CD4-positive, CD25-positive, alpha-beta regulatory T cell (primary cell): ENCODE results near the gene EXOC3. TPM values are rescaled to one million over a fixed set of nuclear protein-coding genes. Genes with fewer than 3 reads are reported as not detected.
"Not testable (repeated sequence)": the region's sequence is repeated elsewhere in the genome, so short reads cannot be mapped to it uniquely, and the experiment has no call there.

Experiments used
- ATAC-seq, 2 donors: fragments of 150-1000 bp; cut with Tn5 transposase; one replicate each; pipeline ENCODE4 v1.10.0; 2021; ENCODE audit warnings: low read depth in 2 of 2, moderate number of reproducible peaks in 2 of 2, moderate library complexity in 1 of 2
- DNase-seq, 3 donors: peaks; one replicate each; pipeline versions ENCODE4 v3.0.0 to v3.0.0-alpha.2; 2012 to 2022; ENCODE audit warnings: mixed read lengths in 1 of 3
- H3K27ac ChIP-seq: one replicate; pipeline ENCODE4 v1.7.0; 2013; ENCODE audit warnings: mild to moderate bottlenecking, low read length; ENCODE audit not compliant: insufficient read depth, poor library complexity, severe bottlenecking
- H3K27me3 ChIP-seq: one replicate; pipeline ENCODE4 v1.7.0; 2013; ENCODE audit warnings: low read length; ENCODE audit not compliant: control insufficient read depth, insufficient read depth
- H3K36me3 ChIP-seq: one replicate; pipeline ENCODE4 v1.7.0; 2013; ENCODE audit warnings: mild to moderate bottlenecking, low read length, moderate library complexity; ENCODE audit not compliant: control insufficient read depth, insufficient read depth
- H3K4me1 ChIP-seq: 2 replicates; pipeline ENCODE4 v1.7.0; 2013; ENCODE audit warnings: mild to moderate bottlenecking, low read length; ENCODE audit not compliant: insufficient read depth, control insufficient read depth, poor library complexity, severe bottlenecking
- H3K4me3 ChIP-seq: one replicate; pipeline ENCODE4 v1.7.0; 2013; ENCODE audit warnings: low read depth, mild to moderate bottlenecking, low read length, moderate library complexity
- H3K9me3 ChIP-seq, 2 experiments: 1 replicate in 1 of 2; 2 replicates in 1 of 2; pipeline ENCODE4 v1.7.0; 2013; ENCODE audit warnings: low read length in 2 of 2, mild to moderate bottlenecking in 1 of 2, moderate library complexity in 1 of 2; ENCODE audit not compliant: control insufficient read depth in 2 of 2
- H3K27ac Mint-ChIP-seq, 3 donors: one replicate each; pipeline ENCODE4 v1.8.0; 2020 to 2022; ENCODE audit warnings: mild to moderate bottlenecking in 3 of 3, mixed read lengths in 3 of 3, moderate library complexity in 2 of 3
- H3K27me3 Mint-ChIP-seq: one replicate; pipeline ENCODE4 v1.8.0; 2022; ENCODE audit warnings: mild to moderate bottlenecking, mixed read lengths
- H3K36me3 Mint-ChIP-seq: one replicate; pipeline ENCODE4 v1.8.0; 2020; ENCODE audit warnings: mixed read lengths
- H3K4me1 Mint-ChIP-seq, 4 donors: one replicate each; pipeline ENCODE4 v1.8.0; 2020 to 2022; ENCODE audit warnings: mixed read lengths in 4 of 4, mild to moderate bottlenecking in 1 of 4
- H3K4me3 Mint-ChIP-seq, 4 donors: one replicate each; pipeline ENCODE4 v1.8.0; 2020 to 2022; ENCODE audit warnings: mild to moderate bottlenecking in 4 of 4, mixed read lengths in 4 of 4, moderate library complexity in 3 of 4
- H3K9me3 Mint-ChIP-seq, 7 donors: one replicate each; pipeline ENCODE4 v1.8.0; 2020 to 2022; ENCODE audit warnings: mixed read lengths in 7 of 7, mild to moderate bottlenecking in 3 of 7, moderate library complexity in 2 of 7
- polyA plus RNA-seq, 4 donors: library from polyadenylated mRNA; unstranded; fragments of 300-500 nt; fragmentation: Illumina TruSeq; gene quantifications; one replicate each; pipeline ENCODE4 v1.2.3, GENCODE V29; 2021
- total RNA-seq: library from RNA; stranded (reverse); gene quantifications from one replicate; pipeline ENCODE4 v1.2.3, GENCODE V29; 2022

EXOC3 gene
- total and polyA plus RNA-seq, 5 donors from 2014 or later: 23.3 to 95.4 (median 37.0) TPM

DNA sequence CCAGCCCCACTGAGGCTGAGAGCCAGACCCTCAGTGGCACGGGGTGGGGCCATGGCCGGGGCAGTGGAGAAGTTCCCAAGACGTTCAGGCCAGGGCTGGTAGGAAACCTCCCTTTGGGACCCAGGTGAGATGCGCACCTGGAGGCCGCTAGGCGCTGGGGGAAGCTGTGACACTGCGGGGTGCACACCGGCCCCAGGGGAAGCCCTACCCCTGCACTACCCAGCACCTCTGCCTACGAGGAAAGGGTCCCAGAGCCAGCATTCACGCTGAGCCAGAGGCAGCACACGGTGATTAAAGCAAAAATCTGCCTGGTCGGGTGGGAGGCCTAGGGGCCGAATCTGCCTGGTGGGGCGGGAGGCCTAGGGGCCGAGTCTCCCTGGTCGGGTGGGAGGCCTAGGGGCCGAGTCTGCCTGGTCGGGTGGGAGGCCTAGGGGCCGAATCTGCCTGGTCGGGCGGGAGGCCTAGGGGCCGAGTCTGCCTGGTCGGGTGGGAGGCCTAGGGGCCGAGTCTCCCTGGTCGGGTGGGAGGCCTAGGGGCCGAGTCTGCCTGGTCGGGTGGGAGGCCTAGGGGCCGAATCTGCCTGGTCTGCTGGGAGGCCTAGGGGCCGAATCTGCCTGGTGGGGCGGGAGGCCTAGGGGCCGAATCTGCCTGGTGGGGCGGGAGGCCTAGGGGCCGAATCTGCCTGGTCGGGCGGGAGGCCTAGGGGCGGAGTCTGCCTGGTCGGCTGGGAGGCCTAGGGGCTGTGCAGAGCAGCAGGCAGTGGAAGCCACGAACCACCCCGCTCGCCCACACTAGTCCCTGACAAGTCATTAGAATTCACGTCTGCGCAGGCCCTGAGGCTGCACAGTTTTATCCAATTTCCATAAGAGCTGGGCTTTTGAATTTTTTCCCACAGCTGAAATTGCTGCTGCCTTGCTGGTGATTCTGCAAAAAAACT is 27.7 kb upstream of the EXOC3 start:
- not testable (repeated sequence) for H3K36me3 Mint-ChIP-seq, H3K27ac ChIP-seq, H3K4me1 ChIP-seq, H3K4me3 Mint-ChIP-seq, H3K9me3 ChIP-seq, ATAC-seq, H3K27me3 ChIP-seq, H3K4me3 ChIP-seq, H3K27ac Mint-ChIP-seq, H3K9me3 Mint-ChIP-seq, H3K27me3 Mint-ChIP-seq, H3K36me3 ChIP-seq, H3K4me1 Mint-ChIP-seq
- DNase-seq: peak in 1 of 3 donors; percentile 36

DNA sequence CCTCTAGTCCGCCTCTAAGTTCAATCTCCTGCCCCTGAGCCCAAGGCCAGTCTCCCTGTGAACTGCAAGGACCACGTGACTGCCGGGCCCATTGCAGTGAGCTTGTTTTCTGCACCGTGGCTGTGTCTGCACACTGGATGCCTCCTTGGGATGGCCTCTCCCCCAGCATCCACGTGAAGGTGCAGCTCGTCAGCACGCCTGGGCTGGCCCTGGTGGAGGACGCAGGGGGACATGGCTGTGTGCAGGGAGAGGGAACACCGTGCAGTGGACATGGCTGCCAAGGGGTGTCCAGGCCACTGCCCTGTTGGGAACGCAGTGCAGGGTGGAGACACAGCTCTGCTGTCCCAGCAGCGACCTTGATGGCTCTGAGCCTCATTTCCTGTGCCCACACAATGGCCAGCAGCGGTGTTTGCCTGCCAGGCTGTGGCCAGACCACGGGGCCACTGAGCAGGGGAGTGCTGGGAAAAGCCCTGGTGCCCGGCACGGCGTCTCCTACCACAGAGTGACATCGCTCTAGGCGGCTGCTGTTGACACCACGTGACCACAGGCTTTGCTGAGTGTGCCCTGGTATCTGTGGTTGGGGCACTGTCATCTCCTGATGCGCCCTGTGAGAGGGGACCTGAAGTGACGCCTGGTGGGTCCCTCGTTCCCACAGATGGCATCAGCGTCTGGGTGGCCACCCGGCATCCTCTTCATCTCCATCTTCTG is 26.9 kb upstream of the EXOC3 start:
- Mint-ChIP-seq H3K36me3 (no peaks in the 10 kb centered on the region), H3K4me3 (peak overlapping the region in 1 of 4 donors; percentile 70), H3K27me3 (peaks cover 4% of the 10 kb centered on the region), H3K9me3 (peaks cover 0 to 3% (median 0%) of the 10 kb centered on the region in 7 donors), H3K4me1 (peaks cover 0 to 7% (median 0%) of the 10 kb centered on the region in 4 donors), H3K27ac (no peak overlapping the region)
- Histone ChIP-seq H3K27me3 (no peaks in the 10 kb centered on the region), H3K4me3 (no peak overlapping the region), H3K36me3 (no peaks in the 10 kb centered on the region), H3K4me1 (no peaks in the 10 kb centered on the region), H3K27ac (no peak overlapping the region), H3K9me3 (no peaks in the 10 kb centered on the region)
- DNase-seq (peak in 1 of 3 donors; percentile 24), ATAC-seq (no peak)

DNA sequence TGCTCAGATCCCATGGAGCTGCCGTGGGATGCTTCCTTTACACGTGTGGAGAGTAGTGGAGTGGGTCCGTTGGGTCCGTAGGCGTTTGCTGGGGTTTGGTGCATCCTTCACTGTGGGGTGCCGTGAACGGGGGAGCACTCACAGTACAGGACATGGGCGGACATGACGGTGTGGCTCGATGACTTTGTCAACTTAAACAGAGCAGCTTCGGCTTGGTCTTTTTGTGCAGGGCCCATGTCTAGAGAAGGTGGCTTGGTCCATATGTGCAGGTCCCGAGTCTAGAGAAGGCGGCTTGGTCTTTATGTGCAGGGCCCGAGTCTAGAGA is 26.4 kb upstream of the EXOC3 start:
- Histone ChIP-seq H3K4me1 (no peaks in the 10 kb centered on the region), H3K27ac (no peak overlapping the region), H3K4me3 (no peak overlapping the region), H3K27me3 (no peaks in the 10 kb centered on the region), H3K36me3 (no peaks in the 10 kb centered on the region), H3K9me3 (no peaks in the 10 kb centered on the region)
- Mint-ChIP-seq H3K27me3 (no peaks in the 10 kb centered on the region), H3K4me3 (no peak overlapping the region), H3K36me3 (no peaks in the 10 kb centered on the region), H3K27ac (no peak overlapping the region), H3K9me3 (peaks cover 0 to 3% (median 0%) of the 10 kb centered on the region in 7 donors), H3K4me1 (peaks cover 0 to 7% (median 0%) of the 10 kb centered on the region in 4 donors)
- ATAC-seq (no peak), DNase-seq (no peak)

DNA sequence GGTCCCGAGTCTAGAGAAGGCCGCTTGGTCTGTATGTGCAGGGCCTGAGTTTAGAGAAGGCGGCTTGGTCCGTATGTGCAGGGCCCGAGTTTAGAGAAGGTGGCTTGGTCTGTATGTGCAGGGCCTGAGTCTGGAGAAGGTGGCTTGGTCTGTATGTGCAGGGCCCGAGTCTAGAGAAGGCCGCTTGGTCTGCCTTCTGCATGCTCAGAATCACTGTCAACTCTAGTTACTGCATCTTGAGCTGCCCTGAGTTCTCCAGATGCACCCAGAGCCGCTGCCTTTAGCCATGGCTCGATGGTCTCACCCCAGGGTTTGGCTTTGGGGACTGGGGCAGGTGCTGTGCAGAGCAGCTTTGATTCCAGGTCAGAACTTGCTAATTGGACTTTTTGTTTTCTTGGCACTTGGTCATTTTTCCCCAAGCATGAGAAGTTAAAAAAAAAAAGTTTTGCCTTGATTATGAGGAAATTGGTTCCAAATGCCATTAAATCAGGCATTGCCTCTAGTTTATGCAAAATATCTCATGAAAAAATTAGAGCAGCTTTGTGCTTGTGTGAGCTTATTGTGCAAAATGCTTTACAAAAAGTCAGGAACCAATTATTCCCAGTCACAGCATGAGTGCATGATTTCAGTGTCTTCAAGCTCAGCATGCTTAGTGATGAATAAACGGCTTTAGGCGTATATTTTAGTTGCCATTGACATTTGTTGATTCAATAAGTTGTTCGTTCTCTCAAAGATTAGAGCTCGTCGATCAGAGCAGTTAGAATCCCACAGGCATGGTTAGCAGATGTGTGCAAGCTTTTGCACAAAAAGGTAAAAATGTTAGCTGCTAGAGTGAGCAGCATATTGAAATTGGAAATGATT is 25.4 kb upstream of the EXOC3 start:
- Mint-ChIP-seq H3K27ac (peak overlapping the region in 1 of 3 donors; percentile 38), H3K9me3 (peaks cover 0 to 3% (median 0%) of the 10 kb centered on the region in 7 donors), H3K4me1 (peaks cover 0 to 7% (median 0%) of the 10 kb centered on the region in 4 donors), H3K27me3 (no peaks in the 10 kb centered on the region), H3K4me3 (peak overlapping the region in 1 of 4 donors; percentile 15), H3K36me3 (no peaks in the 10 kb centered on the region)
- no peak overlapping the region for H3K27ac ChIP-seq
- H3K27me3 ChIP-seq: no peaks in the 10 kb centered on the region
- no peak overlapping the region for H3K4me3 ChIP-seq
- H3K36me3 ChIP-seq: no peaks in the 10 kb centered on the region
- ATAC-seq (no peak), DNase-seq (no peak)
- no peaks in the 10 kb centered on the region for H3K9me3 ChIP-seq
- no peaks in the 10 kb centered on the region for H3K4me1 ChIP-seq

DNA sequence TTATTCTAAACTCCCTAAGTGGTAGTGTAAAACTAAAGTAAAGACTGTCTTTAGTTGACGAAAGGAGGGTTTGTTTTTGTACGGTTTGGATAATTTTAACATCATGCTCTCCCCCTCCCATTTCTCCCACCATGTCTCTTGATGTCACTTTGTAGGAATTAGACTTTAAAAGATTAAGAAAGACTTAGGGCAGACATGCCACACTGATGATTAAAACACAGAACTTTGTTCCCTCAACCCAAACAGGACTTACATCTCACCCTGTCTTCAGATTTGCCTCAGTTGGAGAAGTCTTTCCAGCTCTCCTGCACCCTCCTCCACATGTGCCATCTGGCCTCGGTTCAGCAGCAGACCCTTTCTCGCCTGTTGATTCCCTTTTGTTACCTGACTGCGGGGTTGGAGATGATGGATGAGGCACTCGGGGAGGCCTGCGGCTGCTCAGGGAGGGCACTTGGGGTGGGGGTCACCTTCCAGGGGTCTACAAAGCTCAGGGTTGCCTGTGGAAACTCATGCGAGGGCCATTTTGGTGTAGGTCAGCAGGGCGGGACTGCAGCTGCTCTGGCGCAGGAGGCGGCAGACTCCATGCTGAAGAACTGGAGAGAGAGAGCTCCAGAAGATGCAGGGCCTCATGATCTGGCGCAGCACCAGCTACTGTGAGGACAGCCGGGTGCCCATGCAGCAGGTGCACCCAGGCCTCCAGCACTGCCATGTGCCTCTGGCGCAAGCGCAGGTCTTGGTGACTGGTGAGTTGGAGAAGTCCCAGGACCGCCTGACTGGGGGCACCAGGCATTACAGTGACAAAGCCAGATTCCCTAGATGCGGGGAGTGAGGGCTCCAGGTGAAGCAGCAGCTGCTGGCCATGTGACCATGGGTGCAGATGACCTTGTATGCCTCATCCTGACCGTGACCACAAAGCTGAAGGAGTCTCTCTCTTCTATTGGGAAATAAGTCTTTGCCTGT is 24.5 kb upstream of the EXOC3 start:
- H3K27ac Mint-ChIP-seq: no peak overlapping the region
- Histone ChIP-seq H3K4me3 (no peak overlapping the region), H3K27ac (no peak overlapping the region), H3K9me3 (no peaks in the 10 kb centered on the region), H3K27me3 (no peaks in the 10 kb centered on the region), H3K4me1 (no peaks in the 10 kb centered on the region), H3K36me3 (no peaks in the 10 kb centered on the region)
- H3K4me3 Mint-ChIP-seq: no peak overlapping the region
- DNase-seq (no peak), ATAC-seq (no peak)
- H3K4me1 Mint-ChIP-seq: peaks cover 0 to 7% (median 0%) of the 10 kb centered on the region in 4 donors
- no peaks in the 10 kb centered on the region for H3K36me3 Mint-ChIP-seq
- peaks cover 0 to 3% (median 0%) of the 10 kb centered on the region in 7 donors for H3K9me3 Mint-ChIP-seq
- no peaks in the 10 kb centered on the region for H3K27me3 Mint-ChIP-seq

DNA sequence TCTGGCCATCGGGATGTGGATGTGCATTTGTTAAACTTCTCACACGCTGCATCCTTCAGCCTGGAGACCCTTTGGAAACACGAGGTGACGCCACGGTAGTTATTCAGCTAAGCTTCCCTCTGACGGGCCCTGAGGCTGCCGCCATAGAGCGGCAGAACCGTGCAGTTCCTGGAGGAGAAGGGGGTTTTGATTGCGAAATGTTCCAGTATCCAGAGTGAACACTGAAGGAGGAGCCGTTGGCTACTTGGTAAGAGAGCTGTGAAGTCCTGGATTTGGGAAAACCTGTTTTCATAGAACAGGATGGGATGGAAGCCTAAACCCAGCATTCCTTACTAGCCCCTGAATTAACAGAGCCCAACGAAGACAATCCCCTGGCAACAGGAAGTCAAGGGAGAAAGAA is 23.0 kb upstream of the EXOC3 start:
- no peak overlapping the region for H3K4me3 ChIP-seq
- ATAC-seq (no peak), DNase-seq (no peak)
- no peaks in the 10 kb centered on the region for H3K9me3 ChIP-seq
- no peak overlapping the region for H3K27ac Mint-ChIP-seq
- peaks cover 0 to 3% (median 0%) of the 10 kb centered on the region in 7 donors for H3K9me3 Mint-ChIP-seq
- H3K4me3 Mint-ChIP-seq: no peak overlapping the region
- H3K4me1 Mint-ChIP-seq: no peaks in the 10 kb centered on the region
- H3K4me1 ChIP-seq: no peaks in the 10 kb centered on the region
- H3K36me3 Mint-ChIP-seq: no peaks in the 10 kb centered on the region
- H3K27me3 Mint-ChIP-seq: no peaks in the 10 kb centered on the region
- H3K27me3 ChIP-seq: no peaks in the 10 kb centered on the region
- H3K36me3 ChIP-seq: no peaks in the 10 kb centered on the region
- no peak overlapping the region for H3K27ac ChIP-seq
